Loucy (cell line): ENCODE measurements around the gene RBFOX2.

ENCODE experiments used
- CTCF ChIP-seq: fragments of 200-600 bp; sonication (generic); conservative IDR thresholded peaks from 2 replicates; pipeline ENCODE4 v1.5.1; 2014; ENCODE audit warnings: mild to moderate bottlenecking, antibody characterized with exemption, low read length
- EZH2phosphoT487 ChIP-seq: fragments of 200-600 bp; IDR thresholded peaks from 2 replicates; pipeline ENCODE4 v1.6.1; 2018; ENCODE audit warnings: antibody characterized with exemption, mild to moderate bottlenecking, moderate library complexity, borderline replicate concordance

- TF ChIP-seq CTCF (no peak), EZH2phosphoT487 (no peak)
These were observed 12.7 kb downstream of the RBFOX2 start for GRCh38 chr22:36015811-36016529.
